Subcutaneous adipose tissue (tissue), 4 donors: Measurements from ENCODE around the gene TSNAXIP1. TPM values are rescaled to one million over a fixed set of nuclear protein-coding genes. Genes with fewer than 3 reads are reported as not detected.

Source experiments
- total RNA-seq, 4 donors: library from RNA; depleted of rRNA; stranded (reverse); fragments of >200 nt; gene quantifications; one replicate each; pipeline ENCODE4 v1.1.0, GENCODE V29; 2016
- TF ChIP-seq, protein P1 (sequence below): fragments of 450-650 bp; IDR thresholded peaks from one replicate; pipeline ENCODE4 v1.5.1; 2016; ENCODE audit warnings: low read depth, mild to moderate bottlenecking, control low read depth, antibody characterized with exemption, moderate library complexity

TSNAXIP1 gene
- total RNA-seq, 4 donors from 2014 or later = 0.88 to 1.5 (median 1.0) TPM; not detected in 1

DNA sequence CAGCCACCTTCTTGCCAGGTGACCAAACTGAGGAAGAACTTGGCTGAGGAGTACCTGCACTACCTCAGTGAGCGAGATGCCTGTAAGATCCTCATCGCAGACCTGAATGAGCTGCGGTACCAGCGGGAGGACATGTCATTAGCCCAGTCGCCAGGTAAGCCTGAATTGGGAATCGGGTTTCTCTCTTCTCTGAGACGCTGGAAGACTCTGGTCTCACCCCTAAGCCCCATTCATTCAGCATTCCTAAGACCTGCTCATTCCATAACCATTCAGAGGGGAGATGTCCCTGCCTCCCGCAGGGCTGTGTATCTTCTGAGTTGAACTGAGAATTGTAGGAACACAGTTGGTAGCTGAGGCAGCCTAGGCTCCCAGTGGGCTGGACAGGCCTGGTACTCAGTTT is 18.4 kb downstream of the TSNAXIP1 start:
- TF ChIP-seq, protein P1, sequence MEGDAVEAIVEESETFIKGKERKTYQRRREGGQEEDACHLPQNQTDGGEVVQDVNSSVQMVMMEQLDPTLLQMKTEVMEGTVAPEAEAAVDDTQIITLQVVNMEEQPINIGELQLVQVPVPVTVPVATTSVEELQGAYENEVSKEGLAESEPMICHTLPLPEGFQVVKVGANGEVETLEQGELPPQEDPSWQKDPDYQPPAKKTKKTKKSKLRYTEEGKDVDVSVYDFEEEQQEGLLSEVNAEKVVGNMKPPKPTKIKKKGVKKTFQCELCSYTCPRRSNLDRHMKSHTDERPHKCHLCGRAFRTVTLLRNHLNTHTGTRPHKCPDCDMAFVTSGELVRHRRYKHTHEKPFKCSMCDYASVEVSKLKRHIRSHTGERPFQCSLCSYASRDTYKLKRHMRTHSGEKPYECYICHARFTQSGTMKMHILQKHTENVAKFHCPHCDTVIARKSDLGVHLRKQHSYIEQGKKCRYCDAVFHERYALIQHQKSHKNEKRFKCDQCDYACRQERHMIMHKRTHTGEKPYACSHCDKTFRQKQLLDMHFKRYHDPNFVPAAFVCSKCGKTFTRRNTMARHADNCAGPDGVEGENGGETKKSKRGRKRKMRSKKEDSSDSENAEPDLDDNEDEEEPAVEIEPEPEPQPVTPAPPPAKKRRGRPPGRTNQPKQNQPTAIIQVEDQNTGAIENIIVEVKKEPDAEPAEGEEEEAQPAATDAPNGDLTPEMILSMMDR = no peak

GRCh38 chr16:67825906-67826305 is 19.2 kb downstream of the TSNAXIP1 start:
- TF ChIP-seq, protein P1 = no peak

GRCh38 chr16:67828651-67829050 is 22.0 kb downstream of the TSNAXIP1 start:
- TF ChIP-seq, protein P1 = no peak

DNA sequence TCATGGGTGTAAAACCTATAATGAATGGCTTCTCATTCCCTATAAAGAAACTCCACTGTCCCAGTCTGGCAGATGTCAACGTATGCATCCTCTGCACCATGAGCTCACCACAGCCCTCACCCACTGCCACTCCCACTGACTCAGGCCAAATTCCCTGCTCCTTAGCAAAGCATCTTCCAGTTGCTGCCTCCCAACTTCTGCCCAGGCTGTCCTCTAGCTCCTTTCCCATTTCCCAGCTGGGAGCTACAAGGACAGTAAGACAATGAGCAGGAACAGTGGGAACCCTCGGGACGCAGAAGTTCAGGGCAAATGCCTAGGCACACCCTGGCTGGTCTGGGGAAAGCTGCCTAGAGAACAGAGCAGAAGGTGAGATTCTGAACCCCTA is 26.3 kb downstream of the TSNAXIP1 start:
- TF ChIP-seq, protein P1 = no peak

DNA sequence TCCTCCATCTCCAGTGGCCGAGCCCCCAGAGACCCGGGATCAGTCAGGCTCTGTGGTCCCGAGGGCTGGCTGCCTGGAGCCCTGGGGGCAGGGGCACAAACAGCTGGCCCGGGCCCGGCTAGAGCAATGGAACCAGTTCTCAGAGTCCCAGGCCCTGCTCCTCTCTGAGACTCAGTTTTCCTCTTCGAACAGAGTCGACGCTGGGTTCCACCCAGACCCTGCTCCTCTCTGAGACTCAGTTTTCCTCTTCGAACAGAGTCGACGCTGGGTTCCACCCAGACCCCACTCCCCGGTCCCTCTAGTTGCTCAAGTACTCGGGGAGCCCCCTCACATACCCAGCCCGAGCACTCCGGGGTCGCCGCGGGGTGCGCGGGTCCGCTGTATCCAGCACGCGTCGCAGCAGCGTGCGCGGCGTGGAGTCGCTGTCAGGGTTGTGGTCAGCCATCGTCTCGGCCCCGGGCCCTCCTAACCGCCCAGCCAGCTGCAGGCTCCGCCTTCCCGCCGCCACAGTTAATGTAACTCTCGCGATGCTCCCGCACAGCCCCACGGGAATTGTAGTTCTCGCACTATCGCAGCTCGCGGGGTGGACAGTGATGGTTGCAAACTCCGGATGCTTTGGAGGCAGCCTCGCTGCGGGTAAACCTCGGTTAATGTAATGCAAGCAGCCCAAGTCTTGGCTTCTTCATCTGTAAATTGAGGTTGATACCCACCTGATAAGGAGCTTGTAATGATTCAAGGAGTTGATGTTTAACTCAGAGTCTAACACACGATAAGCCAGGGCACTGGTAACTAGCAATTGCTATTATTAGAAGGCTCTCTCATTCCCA is 26.9 kb downstream of the TSNAXIP1 start:
- TF ChIP-seq, protein P1 = no peak

DNA sequence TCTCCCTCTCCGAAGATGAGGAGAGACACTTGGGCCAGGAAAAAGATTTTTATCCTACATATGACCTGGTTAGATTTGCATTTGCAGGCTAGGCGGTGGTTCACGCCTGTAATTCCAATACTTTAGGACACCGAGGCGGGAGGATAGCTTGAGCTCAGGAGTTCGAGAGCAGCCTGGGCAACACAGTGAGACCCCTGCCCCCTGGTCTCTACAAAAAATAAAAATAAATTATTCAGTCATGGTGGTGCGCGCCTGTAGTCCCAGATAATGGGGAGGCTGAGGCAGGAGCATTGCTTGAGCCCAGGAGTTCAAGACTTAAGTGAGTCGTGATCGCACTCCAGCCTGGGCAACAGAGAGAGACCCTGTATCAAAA is 27.5 kb downstream of the TSNAXIP1 start:
- TF ChIP-seq, protein P1 = no peak

DNA sequence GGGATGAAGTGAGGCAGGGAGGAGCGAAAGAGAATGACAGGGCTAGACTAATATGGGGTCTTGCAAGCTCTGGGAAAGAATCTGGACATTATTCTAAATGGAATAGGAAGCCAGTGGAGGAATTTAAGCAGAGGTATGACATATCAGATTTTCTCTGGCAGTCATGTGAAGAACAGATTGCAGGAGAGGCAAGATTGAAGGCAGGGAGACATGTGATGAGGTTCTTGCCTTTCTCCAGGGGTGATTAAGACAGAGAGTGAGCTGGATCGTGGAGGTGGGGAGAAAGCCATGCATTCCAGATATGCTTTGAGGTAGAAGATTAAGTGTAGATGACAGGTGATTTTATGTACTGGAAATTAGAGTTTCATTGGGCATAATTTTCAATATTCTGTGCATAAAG is 31.1 kb downstream of the TSNAXIP1 start:
- TF ChIP-seq, protein P1 = no peak
